ENCODE results near the gene ALK.

- TF ChIP-seq CTCF (IDR thresholded peaks at IDR 0.05; ENCODE audit: low read depth, low read length) (no peak), POLR2A (IDR thresholded peaks at IDR 0.05; ENCODE audit: extremely low read depth, insufficient read length) (no peak)
Measured at GRCh38 chr2:29164091-29164846, 757.1 kb downstream of the ALK start.

Data from NB4 (cell line).